Measurements from ENCODE around the gene HOMEZ. TPM values are rescaled to one million over a fixed set of nuclear protein-coding genes. Genes with fewer than 3 reads are reported as not detected.

Gene HOMEZ
- total RNA-seq, 4 donors from 2014 or later = 7.8 to 13.1 (median 8.5) TPM

- H3K36me3 ChIP-seq = peaks cover 6% of the 10 kb centered on the region
- H3K27ac ChIP-seq = no peak overlapping the region
- TF ChIP-seq POLR2AphosphoS5 (IDR thresholded peaks at IDR 0.05) = no peak
- TF ChIP-seq, protein P1, sequence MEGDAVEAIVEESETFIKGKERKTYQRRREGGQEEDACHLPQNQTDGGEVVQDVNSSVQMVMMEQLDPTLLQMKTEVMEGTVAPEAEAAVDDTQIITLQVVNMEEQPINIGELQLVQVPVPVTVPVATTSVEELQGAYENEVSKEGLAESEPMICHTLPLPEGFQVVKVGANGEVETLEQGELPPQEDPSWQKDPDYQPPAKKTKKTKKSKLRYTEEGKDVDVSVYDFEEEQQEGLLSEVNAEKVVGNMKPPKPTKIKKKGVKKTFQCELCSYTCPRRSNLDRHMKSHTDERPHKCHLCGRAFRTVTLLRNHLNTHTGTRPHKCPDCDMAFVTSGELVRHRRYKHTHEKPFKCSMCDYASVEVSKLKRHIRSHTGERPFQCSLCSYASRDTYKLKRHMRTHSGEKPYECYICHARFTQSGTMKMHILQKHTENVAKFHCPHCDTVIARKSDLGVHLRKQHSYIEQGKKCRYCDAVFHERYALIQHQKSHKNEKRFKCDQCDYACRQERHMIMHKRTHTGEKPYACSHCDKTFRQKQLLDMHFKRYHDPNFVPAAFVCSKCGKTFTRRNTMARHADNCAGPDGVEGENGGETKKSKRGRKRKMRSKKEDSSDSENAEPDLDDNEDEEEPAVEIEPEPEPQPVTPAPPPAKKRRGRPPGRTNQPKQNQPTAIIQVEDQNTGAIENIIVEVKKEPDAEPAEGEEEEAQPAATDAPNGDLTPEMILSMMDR (IDR thresholded peaks at IDR 0.05) = peak; percentile 79 to 81
- TF ChIP-seq EP300 (IDR thresholded peaks at IDR 0.05) = no peak
- no peak for TF ChIP-seq POLR2A (IDR thresholded peaks at IDR 0.05)
- no peak for DNase-seq (ENCODE audit: low spot score in 2 of 2)
- peaks cover 43% of the 10 kb centered on the region for H3K4me1 ChIP-seq
- H3K9me3 ChIP-seq = no peaks in the 10 kb centered on the region
- WGBS = 20% methylated on average over 24 of the region's 24 CpGs
- no peaks in the 10 kb centered on the region for H3K27me3 ChIP-seq
- H3K4me3 ChIP-seq = no peak overlapping the region
Observed at GRCh38 chr14:23294734-23295561, 9.0 kb upstream of the HOMEZ start.

GRCh38 chr14:23286902-23287479 lies 1.1 kb upstream of the HOMEZ start:
- Histone ChIP-seq H3K9me3 (no peaks in the 10 kb centered on the region), H3K27ac (peak overlapping the region; percentile 93), H3K36me3 (no peaks in the 10 kb centered on the region), H3K4me3 (peak overlapping the region; percentile 97), H3K4me1 (peaks cover 22% of the 10 kb centered on the region), H3K27me3 (no peaks in the 10 kb centered on the region)
- DNase-seq (ENCODE audit: low spot score in 2 of 2) = no peak
- WGBS = 57% methylated on average over 6 of the region's 6 CpGs
- no peak for TF ChIP-seq EP300 (IDR thresholded peaks at IDR 0.05)
- TF ChIP-seq POLR2AphosphoS5 (IDR thresholded peaks at IDR 0.05) = no peak
- TF ChIP-seq, protein P1 (IDR thresholded peaks at IDR 0.05) = no peak
- TF ChIP-seq POLR2A (IDR thresholded peaks at IDR 0.05) = no peak

- Histone ChIP-seq H3K36me3 (no peaks in the 10 kb centered on the region), H3K9me3 (no peaks in the 10 kb centered on the region), H3K27me3 (no peaks in the 10 kb centered on the region), H3K4me3 (peak overlapping the region; percentile 97), H3K27ac (peak overlapping the region; percentile 93), H3K4me1 (peaks cover 22% of the 10 kb centered on the region)
- TF ChIP-seq POLR2AphosphoS5 (IDR thresholded peaks at IDR 0.05) (no peak), POLR2A (IDR thresholded peaks at IDR 0.05) (no peak), EP300 (IDR thresholded peaks at IDR 0.05) (no peak)
- TF ChIP-seq, protein P1 (IDR thresholded peaks at IDR 0.05) = no peak
- WGBS = 2% methylated on average over 11 of the region's 22 CpGs
- no peak for DNase-seq (ENCODE audit: low spot score in 2 of 2)
Observed at GRCh38 chr14:23285530-23286019, 357 bp downstream of the HOMEZ start.

GRCh38 chr14:23284654-23285529 lies 1.0 kb downstream of the HOMEZ start:
- WGBS = 27% methylated on average over 9 of the region's 9 CpGs
- no peak for DNase-seq (ENCODE audit: low spot score in 2 of 2)
- H3K27me3 ChIP-seq = no peaks in the 10 kb centered on the region

More at GRCh38 chr14:23284654-23285529, 1.0 kb downstream of the HOMEZ start:
- peak overlapping the region; percentile 93 for H3K27ac ChIP-seq
- peaks cover 22% of the 10 kb centered on the region for H3K4me1 ChIP-seq
- H3K4me3 ChIP-seq = peak overlapping the region; percentile 97
- H3K9me3 ChIP-seq = no peaks in the 10 kb centered on the region
- no peaks in the 10 kb centered on the region for H3K36me3 ChIP-seq
- TF ChIP-seq POLR2AphosphoS5 (IDR thresholded peaks at IDR 0.05) = no peak
- TF ChIP-seq EP300 (IDR thresholded peaks at IDR 0.05) = no peak
- TF ChIP-seq, protein P1 (IDR thresholded peaks at IDR 0.05) = no peak
- TF ChIP-seq POLR2A (IDR thresholded peaks at IDR 0.05) = no peak

Measured in suprapubic skin (tissue), 4 donors.